Neural crest cell (in vitro differentiated cells): ENCODE measurements around the gene PARL. TPM values are rescaled to one million over a fixed set of nuclear protein-coding genes. Genes with fewer than 3 reads are reported as not detected.
A peak's percentile ranks its signal among the peaks of the same experiment; 100 is the strongest.

ENCODE experiments used
- DNase-seq: peaks from one replicate; pipeline ENCODE4 v3.0.0; 2021; ENCODE audit warnings: low read depth, mixed read lengths, low spot score
- H3K27ac Mint-ChIP-seq: one replicate; pipeline ENCODE4 v1.8.0; 2021; ENCODE audit warnings: mild to moderate bottlenecking, mixed read lengths; ENCODE audit not compliant: unreplicated experiment
- H3K27me3 Mint-ChIP-seq: 2 replicates; pipeline ENCODE4 v1.8.0; 2021; ENCODE audit warnings: low read depth, mild to moderate bottlenecking, mixed read lengths
- H3K36me3 Mint-ChIP-seq: 2 replicates; pipeline ENCODE4 v1.8.0; 2021; ENCODE audit warnings: low read depth, mild to moderate bottlenecking, mixed read lengths
- H3K4me1 Mint-ChIP-seq: 2 replicates; pipeline ENCODE4 v1.8.0; 2021; ENCODE audit warnings: mixed read lengths
- H3K4me3 Mint-ChIP-seq: one replicate; pipeline ENCODE4 v1.8.0; 2021; ENCODE audit warnings: mild to moderate bottlenecking, mixed read lengths
- H3K9me3 Mint-ChIP-seq: 2 replicates; pipeline ENCODE4 v1.8.0; 2021; ENCODE audit warnings: mixed read lengths
- total RNA-seq: library from RNA; stranded (reverse); gene quantifications from 2 replicates; pipeline ENCODE4 v1.2.1, GENCODE V29; 2021
- TF ChIP-seq, protein P1 (sequence below): fragments of 200-600 bp; sonication (generic); conservative IDR thresholded peaks from 2 replicates; pipeline ENCODE4 v1.5.0; 2021; ENCODE audit warnings: antibody characterized with exemption, mild to moderate bottlenecking

Gene PARL
- total RNA-seq, 1 donor from 2014 or later: 70.4 TPM

DNA sequence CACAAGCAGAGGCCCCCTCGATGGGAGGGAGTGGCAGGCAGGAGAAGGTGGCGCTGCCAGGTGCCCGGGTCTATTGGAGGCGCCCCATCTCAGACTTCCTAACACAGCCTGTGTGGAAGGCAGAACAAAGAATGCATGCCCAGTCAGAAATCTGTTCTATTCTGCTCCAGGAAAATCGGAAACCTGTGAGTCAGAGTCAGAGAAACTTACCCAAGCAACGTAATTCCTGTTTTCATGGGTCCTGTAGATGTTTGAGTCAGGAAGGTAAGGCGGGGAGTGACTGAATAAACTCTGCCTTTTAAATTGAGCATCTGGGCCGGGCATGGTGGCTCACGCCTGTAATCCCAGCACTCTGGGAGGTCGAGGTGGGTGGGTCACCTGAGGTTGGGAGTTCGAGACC, 73.0 kb downstream of the PARL start:
- TF ChIP-seq, protein P1, sequence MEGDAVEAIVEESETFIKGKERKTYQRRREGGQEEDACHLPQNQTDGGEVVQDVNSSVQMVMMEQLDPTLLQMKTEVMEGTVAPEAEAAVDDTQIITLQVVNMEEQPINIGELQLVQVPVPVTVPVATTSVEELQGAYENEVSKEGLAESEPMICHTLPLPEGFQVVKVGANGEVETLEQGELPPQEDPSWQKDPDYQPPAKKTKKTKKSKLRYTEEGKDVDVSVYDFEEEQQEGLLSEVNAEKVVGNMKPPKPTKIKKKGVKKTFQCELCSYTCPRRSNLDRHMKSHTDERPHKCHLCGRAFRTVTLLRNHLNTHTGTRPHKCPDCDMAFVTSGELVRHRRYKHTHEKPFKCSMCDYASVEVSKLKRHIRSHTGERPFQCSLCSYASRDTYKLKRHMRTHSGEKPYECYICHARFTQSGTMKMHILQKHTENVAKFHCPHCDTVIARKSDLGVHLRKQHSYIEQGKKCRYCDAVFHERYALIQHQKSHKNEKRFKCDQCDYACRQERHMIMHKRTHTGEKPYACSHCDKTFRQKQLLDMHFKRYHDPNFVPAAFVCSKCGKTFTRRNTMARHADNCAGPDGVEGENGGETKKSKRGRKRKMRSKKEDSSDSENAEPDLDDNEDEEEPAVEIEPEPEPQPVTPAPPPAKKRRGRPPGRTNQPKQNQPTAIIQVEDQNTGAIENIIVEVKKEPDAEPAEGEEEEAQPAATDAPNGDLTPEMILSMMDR: no peak
- H3K27ac Mint-ChIP-seq: no peak overlapping the region
- H3K4me1 Mint-ChIP-seq: peaks cover 7% of the 10 kb centered on the region
- H3K36me3 Mint-ChIP-seq: peaks cover 34% of the 10 kb centered on the region
- no peaks in the 10 kb centered on the region for H3K27me3 Mint-ChIP-seq
- DNase-seq: no peak
- no peaks in the 10 kb centered on the region for H3K9me3 Mint-ChIP-seq
- H3K4me3 Mint-ChIP-seq: no peak overlapping the region

DNA sequence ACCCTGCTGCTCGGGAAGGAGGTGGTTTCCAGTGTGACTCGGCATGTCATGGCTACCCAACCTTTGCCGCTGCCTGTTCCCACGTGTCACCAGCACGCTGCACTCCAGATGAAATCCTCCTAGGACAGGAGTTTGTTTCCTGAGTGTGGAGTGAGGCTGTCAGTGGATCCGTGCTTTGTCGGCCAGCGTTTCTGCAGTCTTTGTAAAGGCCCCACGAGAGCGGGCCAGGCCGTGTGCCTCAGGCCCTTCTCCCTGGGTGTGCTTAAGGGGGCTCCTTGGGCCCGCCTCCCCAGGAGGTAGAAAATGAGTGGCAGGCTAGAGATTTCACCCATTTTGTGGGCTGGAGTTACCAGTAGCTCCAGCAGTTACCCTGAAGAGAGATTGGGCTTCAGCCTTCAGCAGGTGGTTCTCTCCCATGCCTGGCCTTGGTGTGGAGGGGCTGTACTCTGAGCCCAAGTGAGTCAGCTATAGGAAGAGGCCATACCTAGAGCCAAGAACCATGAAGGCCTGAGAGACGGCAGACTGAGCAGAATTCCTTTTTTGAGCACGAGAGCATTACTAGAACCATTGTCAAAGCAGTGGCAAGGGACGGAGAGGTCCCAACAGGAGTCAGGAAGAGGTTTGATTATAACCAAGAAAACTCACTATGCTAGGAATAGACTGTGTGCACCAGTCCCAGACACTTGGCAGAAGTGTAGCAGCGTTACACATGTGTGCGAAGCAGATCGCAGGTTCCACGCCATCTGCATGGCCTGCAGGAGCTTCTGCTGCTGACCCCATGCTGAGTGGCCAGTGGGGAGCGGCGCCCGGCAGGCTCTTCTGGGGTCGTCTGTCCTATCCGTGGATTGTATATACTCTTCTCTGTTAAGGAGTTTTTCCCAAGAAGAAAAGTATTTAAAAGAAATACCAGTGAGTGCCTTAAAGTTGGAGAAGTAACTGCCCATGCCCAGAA, 73.8 kb downstream of the PARL start:
- Mint-ChIP-seq H3K9me3 (no peaks in the 10 kb centered on the region), H3K27ac (no peak overlapping the region), H3K4me3 (peak overlapping the region; percentile 11), H3K36me3 (peaks cover 30% of the 10 kb centered on the region), H3K4me1 (peaks cover 7% of the 10 kb centered on the region), H3K27me3 (no peaks in the 10 kb centered on the region)
- DNase-seq: no peak
- TF ChIP-seq, protein P1: no peak

DNA sequence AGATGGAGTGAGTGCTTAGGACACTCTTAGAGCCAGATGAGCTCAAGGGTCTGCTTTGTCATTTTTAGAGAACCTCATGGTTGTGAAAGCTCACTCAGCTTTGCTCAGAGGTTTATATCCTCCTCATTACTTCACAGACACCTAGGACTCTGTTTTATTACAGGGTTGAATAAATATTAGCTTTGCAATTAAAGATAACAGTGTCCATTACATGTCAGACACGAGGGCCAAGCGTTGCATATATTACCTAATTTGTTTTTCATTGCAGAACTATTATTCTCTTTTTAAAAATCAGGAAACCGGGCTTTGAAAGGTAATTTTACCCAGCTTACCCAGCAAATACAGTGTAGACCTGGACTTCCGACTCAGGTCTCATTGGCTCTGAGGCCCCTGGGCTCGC, 75.4 kb downstream of the PARL start:
- H3K4me3 Mint-ChIP-seq: no peak overlapping the region
- H3K4me1 Mint-ChIP-seq: peaks cover 7% of the 10 kb centered on the region
- H3K27me3 Mint-ChIP-seq: no peaks in the 10 kb centered on the region
- no peak overlapping the region for H3K27ac Mint-ChIP-seq
- TF ChIP-seq, protein P1: no peak
- H3K36me3 Mint-ChIP-seq: peaks cover 30% of the 10 kb centered on the region
- no peak for DNase-seq
- H3K9me3 Mint-ChIP-seq: no peaks in the 10 kb centered on the region

DNA sequence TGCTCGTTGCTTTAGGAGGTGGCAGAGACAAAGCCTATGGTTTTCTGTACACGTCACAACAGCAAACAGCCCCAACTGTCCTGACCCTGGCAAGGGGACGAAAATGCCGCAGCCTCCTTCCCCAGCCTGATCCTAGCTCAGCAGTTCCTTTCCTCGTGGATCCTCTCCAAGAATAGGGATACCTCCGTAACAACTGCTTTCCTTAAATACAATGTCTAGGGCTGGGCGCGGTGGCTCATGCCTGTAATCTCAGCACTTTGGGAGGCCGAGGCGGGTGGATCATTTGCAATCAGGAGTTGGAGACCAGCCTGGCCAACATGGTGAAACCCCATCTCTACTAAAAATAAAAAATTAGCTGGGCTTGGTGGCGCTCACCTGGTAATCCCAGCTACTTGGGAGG, 76.3 kb downstream of the PARL start:
- H3K4me3 Mint-ChIP-seq: no peak overlapping the region
- TF ChIP-seq, protein P1: no peak
- H3K4me1 Mint-ChIP-seq: peaks cover 7% of the 10 kb centered on the region
- H3K9me3 Mint-ChIP-seq: no peaks in the 10 kb centered on the region
- H3K27me3 Mint-ChIP-seq: no peaks in the 10 kb centered on the region
- peaks cover 34% of the 10 kb centered on the region for H3K36me3 Mint-ChIP-seq
- no peak overlapping the region for H3K27ac Mint-ChIP-seq
- no peak for DNase-seq

DNA sequence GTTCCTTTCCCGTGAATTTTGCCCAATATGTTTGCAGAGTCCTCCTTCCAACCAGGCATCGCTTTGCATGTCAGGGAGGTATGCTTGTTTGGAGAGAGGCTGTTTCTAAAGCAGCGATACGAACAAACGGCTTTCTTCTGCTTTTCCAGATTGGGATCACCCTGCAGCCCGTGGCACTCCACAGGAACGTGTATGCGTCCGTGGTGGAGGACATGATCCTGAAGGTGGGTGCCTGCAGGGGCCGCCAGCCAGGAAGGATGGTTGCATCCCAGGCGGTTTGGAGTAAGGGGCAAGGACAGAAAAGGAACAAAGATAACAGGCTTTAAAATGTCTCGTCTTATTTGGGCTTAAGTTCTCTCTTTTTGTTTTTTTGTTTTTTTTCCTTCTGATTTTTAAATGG, 76.8 kb downstream of the PARL start:
- Mint-ChIP-seq H3K27ac (no peak overlapping the region), H3K9me3 (no peaks in the 10 kb centered on the region), H3K4me1 (peaks cover 4% of the 10 kb centered on the region), H3K4me3 (no peak overlapping the region), H3K36me3 (peaks cover 33% of the 10 kb centered on the region), H3K27me3 (no peaks in the 10 kb centered on the region)
- TF ChIP-seq, protein P1: no peak
- DNase-seq: no peak
